ENCODE data around the gene BICRA. TPM values are rescaled to one million over a fixed set of nuclear protein-coding genes. Genes with fewer than 3 reads are reported as not detected.
A peak's percentile ranks its signal among the peaks of the same experiment; 100 is the strongest.

Gene BICRA
- total and polyA plus RNA-seq, 2 donors (not counting 1 experiment from before 2014, with no cell fraction given): 14.1 to 34.7 TPM

DNA sequence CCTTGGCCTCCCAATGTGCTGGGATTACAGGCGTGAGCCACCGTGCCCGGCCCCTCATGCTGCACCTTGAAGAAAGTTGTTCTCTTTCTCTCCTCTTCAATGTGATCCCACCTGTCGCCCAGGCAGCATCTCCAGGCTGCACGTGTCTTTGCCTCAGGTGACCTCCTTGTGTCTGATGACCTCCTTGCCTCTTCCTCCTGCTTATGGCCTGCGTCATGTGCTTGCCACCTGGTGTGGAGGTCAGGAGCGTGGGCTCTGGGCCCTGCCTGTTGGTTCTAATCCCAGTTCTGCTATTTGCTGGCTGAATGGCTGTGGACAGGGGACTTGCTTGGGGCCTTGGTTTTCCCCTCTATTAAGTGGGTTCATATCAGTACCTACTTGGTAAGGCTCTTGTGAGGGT is 6.3 kb downstream of the BICRA start:
- DNase-seq (no peak), ATAC-seq (ENCODE audit: low read depth) (no peak)
- H3K9me3 ChIP-seq (ENCODE audit: control extremely low read depth in 1 of 3, control insufficient read depth in 2 of 3, insufficient read depth in 1 of 3, low read length in 2 of 3): peaks cover 0 to 5% (median 0%) of the 10 kb centered on the region in 3 donors
- H3K36me3 ChIP-seq (replicated peaks in 1 of 2; ENCODE audit: control extremely low read depth in 1 of 2, control insufficient read depth in 1 of 2, extremely low read depth in 1 of 2, insufficient read depth in 2 of 2, low read length in 1 of 2): peaks cover 0 to 2% of the 10 kb centered on the region in 2 experiments
- Mint-ChIP-seq H3K4me1 (peaks cover 54% of the 10 kb centered on the region), H3K4me3 (no peak overlapping the region), H3K9me3 (ENCODE audit: insufficient read depth) (no peaks in the 10 kb centered on the region), H3K27me3 (no peaks in the 10 kb centered on the region), H3K27ac (peak overlapping the region; percentile 50)
- ChIA-PET POLR2A (no interaction called here), CTCF (no interaction called here)
- H3K4me1 ChIP-seq (ENCODE audit: control insufficient read depth in 2 of 2, insufficient read depth in 2 of 2, low read length in 2 of 2): peaks cover 25% of the 10 kb centered on the region in 2 donors
- H3K4me2 ChIP-seq (replicated peaks; ENCODE audit: low read depth, low read length, poor library complexity, severe bottlenecking): no peak overlapping the region
- no peak overlapping the region for H2AFZ ChIP-seq (ENCODE audit: insufficient read depth, low read depth, low read length, poor library complexity, severe bottlenecking)
- intact Hi-C loops (cut with micrococcal nuclease): no loop called here
- H3K27me3 ChIP-seq (replicated peaks in 1 of 4; ENCODE audit: control extremely low read depth in 1 of 4, control insufficient read depth in 3 of 4, insufficient read depth in 4 of 4, low read length in 3 of 4): no peaks in the 10 kb centered on the region
- TF ChIP-seq EZH2 (IDR thresholded peaks at IDR 0.05; ENCODE audit: borderline replicate concordance, insufficient read depth, low read depth, low read length, poor library complexity, severe bottlenecking): no peak
- TF ChIP-seq, protein P1, sequence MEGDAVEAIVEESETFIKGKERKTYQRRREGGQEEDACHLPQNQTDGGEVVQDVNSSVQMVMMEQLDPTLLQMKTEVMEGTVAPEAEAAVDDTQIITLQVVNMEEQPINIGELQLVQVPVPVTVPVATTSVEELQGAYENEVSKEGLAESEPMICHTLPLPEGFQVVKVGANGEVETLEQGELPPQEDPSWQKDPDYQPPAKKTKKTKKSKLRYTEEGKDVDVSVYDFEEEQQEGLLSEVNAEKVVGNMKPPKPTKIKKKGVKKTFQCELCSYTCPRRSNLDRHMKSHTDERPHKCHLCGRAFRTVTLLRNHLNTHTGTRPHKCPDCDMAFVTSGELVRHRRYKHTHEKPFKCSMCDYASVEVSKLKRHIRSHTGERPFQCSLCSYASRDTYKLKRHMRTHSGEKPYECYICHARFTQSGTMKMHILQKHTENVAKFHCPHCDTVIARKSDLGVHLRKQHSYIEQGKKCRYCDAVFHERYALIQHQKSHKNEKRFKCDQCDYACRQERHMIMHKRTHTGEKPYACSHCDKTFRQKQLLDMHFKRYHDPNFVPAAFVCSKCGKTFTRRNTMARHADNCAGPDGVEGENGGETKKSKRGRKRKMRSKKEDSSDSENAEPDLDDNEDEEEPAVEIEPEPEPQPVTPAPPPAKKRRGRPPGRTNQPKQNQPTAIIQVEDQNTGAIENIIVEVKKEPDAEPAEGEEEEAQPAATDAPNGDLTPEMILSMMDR (IDR thresholded peaks at IDR 0.05): no peak
- peaks cover 98% of the 10 kb centered on the region for H3K79me2 ChIP-seq (ENCODE audit: control insufficient read depth, insufficient read depth, low read length)
- H3K4me3 ChIP-seq (ENCODE audit: control extremely low read depth in 1 of 5, extremely low read depth in 1 of 5, insufficient read depth in 1 of 5, low read depth in 2 of 5, low read length in 4 of 5): no peak overlapping the region
- WGBS (ENCODE audit: insufficient coverage): 70% methylated on average over 6 of the region's 7 CpGs
- H4K20me1 ChIP-seq (ENCODE audit: control insufficient read depth, insufficient read depth, low read length, poor library complexity, severe bottlenecking): peaks cover 97% of the 10 kb centered on the region
- H3K27ac ChIP-seq (ENCODE audit: low read length in 2 of 2): no peak overlapping the region
- no peak overlapping the region for H3K9ac ChIP-seq (ENCODE audit: low read length)

- H3K4me1 ChIP-seq (ENCODE audit: control insufficient read depth in 2 of 2, insufficient read depth in 2 of 2, low read length in 2 of 2): peaks cover 20% of the 10 kb centered on the region in 2 donors
- H3K79me2 ChIP-seq (ENCODE audit: control insufficient read depth, insufficient read depth, low read length): peaks cover 98% of the 10 kb centered on the region
- H3K9me3 Mint-ChIP-seq (ENCODE audit: insufficient read depth): no peaks in the 10 kb centered on the region
- H3K4me3 Mint-ChIP-seq: no peak overlapping the region
- POLR2A ChIA-PET: no interaction called here
- H4K20me1 ChIP-seq (ENCODE audit: control insufficient read depth, insufficient read depth, low read length, poor library complexity, severe bottlenecking): peaks cover 97% of the 10 kb centered on the region
- no peaks in the 10 kb centered on the region for H3K27me3 ChIP-seq (replicated peaks in 1 of 4; ENCODE audit: control extremely low read depth in 1 of 4, control insufficient read depth in 3 of 4, insufficient read depth in 4 of 4, low read length in 3 of 4)
- H3K36me3 ChIP-seq (replicated peaks in 1 of 2; ENCODE audit: control extremely low read depth in 1 of 2, control insufficient read depth in 1 of 2, extremely low read depth in 1 of 2, insufficient read depth in 2 of 2, low read length in 1 of 2): peaks cover 0 to 2% of the 10 kb centered on the region in 2 experiments
- WGBS (ENCODE audit: insufficient coverage): 82% methylated on average over 7 of the region's 7 CpGs
- TF ChIP-seq, protein P1 (IDR thresholded peaks at IDR 0.05): no peak
- TF ChIP-seq EZH2 (IDR thresholded peaks at IDR 0.05; ENCODE audit: borderline replicate concordance, insufficient read depth, low read depth, low read length, poor library complexity, severe bottlenecking): no peak
- peak overlapping the region; percentile 20 for H3K4me2 ChIP-seq (replicated peaks; ENCODE audit: low read depth, low read length, poor library complexity, severe bottlenecking)
- DNase-seq: no peak
- H3K27me3 Mint-ChIP-seq: no peaks in the 10 kb centered on the region
- peaks cover 50% of the 10 kb centered on the region for H3K4me1 Mint-ChIP-seq
- no peak overlapping the region for H3K4me3 ChIP-seq (ENCODE audit: control extremely low read depth in 1 of 5, extremely low read depth in 1 of 5, insufficient read depth in 1 of 5, low read depth in 2 of 5, low read length in 4 of 5)
- H3K27ac ChIP-seq (ENCODE audit: low read length in 2 of 2): no peak overlapping the region
- no peak overlapping the region for H3K9ac ChIP-seq (ENCODE audit: low read length)
- intact Hi-C loops (cut with micrococcal nuclease): no loop called here
- H3K27ac Mint-ChIP-seq: no peak overlapping the region
- CTCF ChIA-PET: no interaction called here
- peaks cover 0 to 5% (median 0%) of the 10 kb centered on the region in 3 donors for H3K9me3 ChIP-seq (ENCODE audit: control extremely low read depth in 1 of 3, control insufficient read depth in 2 of 3, insufficient read depth in 1 of 3, low read length in 2 of 3)
- no peak for ATAC-seq (ENCODE audit: low read depth)
- no peak overlapping the region for H2AFZ ChIP-seq (ENCODE audit: insufficient read depth, low read depth, low read length, poor library complexity, severe bottlenecking)
Measured at GRCh38 chr19:47615714-47616113, 6.8 kb downstream of the BICRA start.
